Neutrophil (primary cell): Measurements from ENCODE around the gene NTRK3.

ENCODE experiments used
- H3K27ac ChIP-seq: fragments of 200-600 bp; sonication (generic); 2 replicates; pipeline ENCODE4 v1.5.1; 2016; ENCODE audit warnings: mild to moderate bottlenecking, moderate library complexity
- H3K27me3 ChIP-seq: fragments of 200-600 bp; sonication (generic); 2 replicates; pipeline ENCODE4 v1.6.0; 2016; ENCODE audit warnings: mild to moderate bottlenecking
- H3K36me3 ChIP-seq: fragments of 200-600 bp; sonication (generic); 2 replicates; pipeline ENCODE4 v1.5.1; 2017
- H3K4me1 ChIP-seq, 2 experiments: fragments of 200-600 bp in 1 of 2; sonication (generic) in 1 of 2; 1 replicate in 1 of 2; 2 replicates in 1 of 2; pipeline versions ENCODE4 v1.5.1 to v1.6.1; 2013 to 2016; ENCODE audit warnings: low read depth in 1 of 2, low read length in 1 of 2, mild to moderate bottlenecking in 1 of 2, moderate library complexity in 1 of 2; ENCODE audit not compliant: control insufficient read depth in 1 of 2, insufficient read depth in 1 of 2
- H3K4me3 ChIP-seq, 2 experiments: fragments of 200-600 bp in 1 of 2; sonication (generic) in 1 of 2; 1 replicate in 1 of 2; 2 replicates in 1 of 2; pipeline ENCODE4 v1.5.1; 2013 to 2016; ENCODE audit warnings: low read depth in 1 of 2, low read length in 1 of 2, mild to moderate bottlenecking in 1 of 2, moderate library complexity in 1 of 2
- H3K9me3 ChIP-seq: fragments of 200-600 bp; sonication (generic); 2 replicates; pipeline ENCODE4 v1.5.1; 2016
- TF ChIP-seq, protein P1 (sequence below): fragments of 200-600 bp; sonication (generic); IDR thresholded peaks from 2 replicates; pipeline ENCODE4 v1.5.1; 2016; ENCODE audit warnings: antibody characterized with exemption

The NTRK3 gene

DNA sequence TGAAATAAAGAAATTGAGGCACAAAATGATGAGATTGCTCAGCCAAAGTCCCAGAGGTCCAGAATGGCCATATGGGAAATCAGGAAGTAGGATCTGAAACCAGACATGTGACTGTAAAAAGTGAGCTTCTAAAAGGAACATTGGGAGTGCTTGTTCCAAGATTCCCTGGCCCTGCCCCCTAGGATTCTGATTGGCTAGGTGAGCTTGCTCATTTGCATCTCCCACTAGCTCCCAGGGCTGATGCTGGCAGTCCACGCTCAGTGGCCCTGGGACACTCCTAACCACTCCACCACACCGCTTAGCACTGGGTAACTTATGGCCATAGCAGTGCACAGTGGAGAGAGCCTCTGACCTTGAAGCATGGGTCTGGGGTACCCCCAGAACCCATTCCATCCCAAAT is 326.7 kb downstream of the NTRK3 start:
- no peak overlapping the region for H3K27ac ChIP-seq
- TF ChIP-seq, protein P1, sequence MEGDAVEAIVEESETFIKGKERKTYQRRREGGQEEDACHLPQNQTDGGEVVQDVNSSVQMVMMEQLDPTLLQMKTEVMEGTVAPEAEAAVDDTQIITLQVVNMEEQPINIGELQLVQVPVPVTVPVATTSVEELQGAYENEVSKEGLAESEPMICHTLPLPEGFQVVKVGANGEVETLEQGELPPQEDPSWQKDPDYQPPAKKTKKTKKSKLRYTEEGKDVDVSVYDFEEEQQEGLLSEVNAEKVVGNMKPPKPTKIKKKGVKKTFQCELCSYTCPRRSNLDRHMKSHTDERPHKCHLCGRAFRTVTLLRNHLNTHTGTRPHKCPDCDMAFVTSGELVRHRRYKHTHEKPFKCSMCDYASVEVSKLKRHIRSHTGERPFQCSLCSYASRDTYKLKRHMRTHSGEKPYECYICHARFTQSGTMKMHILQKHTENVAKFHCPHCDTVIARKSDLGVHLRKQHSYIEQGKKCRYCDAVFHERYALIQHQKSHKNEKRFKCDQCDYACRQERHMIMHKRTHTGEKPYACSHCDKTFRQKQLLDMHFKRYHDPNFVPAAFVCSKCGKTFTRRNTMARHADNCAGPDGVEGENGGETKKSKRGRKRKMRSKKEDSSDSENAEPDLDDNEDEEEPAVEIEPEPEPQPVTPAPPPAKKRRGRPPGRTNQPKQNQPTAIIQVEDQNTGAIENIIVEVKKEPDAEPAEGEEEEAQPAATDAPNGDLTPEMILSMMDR: no peak

DNA sequence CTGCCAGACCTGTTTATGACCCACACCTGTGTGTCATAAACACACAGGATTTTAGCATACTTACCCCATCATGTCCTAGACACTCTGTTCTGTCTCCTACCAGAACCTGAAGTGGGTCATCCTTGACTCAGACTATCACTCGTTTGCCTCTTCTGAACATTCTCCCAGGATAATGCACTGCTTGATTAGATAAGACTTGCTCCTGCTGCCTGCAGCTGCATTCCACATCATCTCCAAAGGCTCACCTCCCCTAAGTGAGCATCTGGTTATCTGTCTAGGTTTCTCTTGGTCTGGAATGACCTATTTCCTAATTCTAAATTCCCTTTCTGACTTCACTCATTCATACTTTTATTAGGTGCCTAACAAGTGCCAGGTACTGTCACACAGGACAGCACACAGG is 332.1 kb downstream of the NTRK3 start:
- H3K4me1 ChIP-seq: peaks cover 0 to 4% of the 10 kb centered on the region in 2 experiments
- no peak overlapping the region for H3K27ac ChIP-seq
- no peaks in the 10 kb centered on the region for H3K9me3 ChIP-seq
- peaks cover 9% of the 10 kb centered on the region for H3K27me3 ChIP-seq
- H3K4me3 ChIP-seq: no peak overlapping the region
- TF ChIP-seq, protein P1: no peak
- H3K36me3 ChIP-seq: no peaks in the 10 kb centered on the region

More for the DNA sequence above, 326.7 kb downstream of the NTRK3 start:
- Histone ChIP-seq H3K9me3 (no peaks in the 10 kb centered on the region), H3K4me1 (peaks cover 0 to 11% of the 10 kb centered on the region in 2 experiments), H3K27me3 (no peaks in the 10 kb centered on the region), H3K36me3 (no peaks in the 10 kb centered on the region), H3K4me3 (no peak overlapping the region)

DNA sequence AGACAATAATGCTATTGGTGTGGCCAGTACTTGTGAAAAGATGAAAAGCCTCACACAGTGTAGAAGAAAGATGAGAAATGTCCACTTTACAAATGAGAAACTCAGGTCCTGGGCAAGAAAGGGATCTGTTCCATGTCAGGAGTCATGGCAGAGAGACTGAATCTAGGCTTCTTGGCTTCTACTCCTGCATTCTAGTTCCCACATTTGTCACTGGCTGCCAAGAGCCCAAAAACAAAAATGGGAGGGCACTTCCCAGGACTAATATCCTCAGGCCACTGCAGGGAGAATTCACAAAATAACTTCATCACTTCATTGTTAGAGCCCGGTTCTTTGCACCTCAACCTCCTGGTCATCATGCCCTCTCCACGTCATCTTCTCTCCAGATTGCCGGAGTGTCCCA is 337.5 kb downstream of the NTRK3 start:
- TF ChIP-seq, protein P1: no peak
- H3K9me3 ChIP-seq: no peaks in the 10 kb centered on the region
- no peak overlapping the region for H3K4me3 ChIP-seq
- no peak overlapping the region for H3K27ac ChIP-seq
- no peaks in the 10 kb centered on the region for H3K36me3 ChIP-seq
- H3K4me1 ChIP-seq: peaks cover 17 to 26% of the 10 kb centered on the region in 2 experiments
- peaks cover 10% of the 10 kb centered on the region for H3K27me3 ChIP-seq

DNA sequence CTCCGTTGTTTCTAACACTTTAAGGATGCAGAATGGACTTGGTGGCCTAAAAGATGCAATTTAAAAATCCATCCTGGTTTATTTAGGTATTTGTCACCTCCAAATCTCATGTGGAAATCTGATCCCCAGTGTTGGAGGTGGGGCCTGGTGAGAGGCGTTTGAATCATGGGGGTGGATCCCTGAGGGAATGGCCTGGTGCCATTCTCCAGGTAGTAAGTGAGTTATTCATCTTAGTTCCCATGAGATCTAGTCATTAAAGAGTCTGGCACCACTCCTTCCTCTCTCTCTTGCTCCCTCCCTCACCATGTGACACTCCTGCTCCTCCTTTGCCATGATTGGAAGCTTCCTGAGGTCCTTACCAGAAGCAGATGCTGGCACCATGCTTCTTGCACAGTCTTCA is 339.1 kb downstream of the NTRK3 start:
- H3K4me1 ChIP-seq: peaks cover 17 to 26% of the 10 kb centered on the region in 2 experiments
- no peaks in the 10 kb centered on the region for H3K36me3 ChIP-seq
- no peak overlapping the region for H3K4me3 ChIP-seq
- no peaks in the 10 kb centered on the region for H3K9me3 ChIP-seq
- H3K27me3 ChIP-seq: peaks cover 10% of the 10 kb centered on the region
- TF ChIP-seq, protein P1: no peak
- H3K27ac ChIP-seq: no peak overlapping the region

DNA sequence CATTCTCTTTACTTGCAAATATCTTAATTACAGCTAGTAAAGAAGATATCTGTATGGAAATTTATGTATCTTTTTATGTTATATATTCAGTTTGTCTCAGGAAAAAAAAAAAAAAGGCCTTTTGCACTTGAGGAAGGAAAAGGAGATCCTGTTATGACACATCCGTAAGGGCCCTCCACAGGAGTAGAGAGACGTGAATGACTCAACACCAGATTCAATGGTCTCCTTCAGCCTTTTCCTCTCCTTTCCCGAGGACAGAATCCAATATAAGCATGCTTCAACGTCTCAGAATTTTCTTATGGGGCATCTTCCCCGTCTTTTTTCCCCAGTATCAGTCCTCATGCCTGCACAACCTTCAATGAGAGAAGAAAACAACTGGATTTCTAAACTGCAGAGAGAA is 340.3 kb downstream of the NTRK3 start:
- Histone ChIP-seq H3K4me1 (peaks cover 17 to 26% of the 10 kb centered on the region in 2 experiments), H3K36me3 (no peaks in the 10 kb centered on the region), H3K4me3 (no peak overlapping the region), H3K27ac (peak overlapping the region; percentile 63), H3K9me3 (no peaks in the 10 kb centered on the region), H3K27me3 (peaks cover 10% of the 10 kb centered on the region)
- TF ChIP-seq, protein P1: no peak

DNA sequence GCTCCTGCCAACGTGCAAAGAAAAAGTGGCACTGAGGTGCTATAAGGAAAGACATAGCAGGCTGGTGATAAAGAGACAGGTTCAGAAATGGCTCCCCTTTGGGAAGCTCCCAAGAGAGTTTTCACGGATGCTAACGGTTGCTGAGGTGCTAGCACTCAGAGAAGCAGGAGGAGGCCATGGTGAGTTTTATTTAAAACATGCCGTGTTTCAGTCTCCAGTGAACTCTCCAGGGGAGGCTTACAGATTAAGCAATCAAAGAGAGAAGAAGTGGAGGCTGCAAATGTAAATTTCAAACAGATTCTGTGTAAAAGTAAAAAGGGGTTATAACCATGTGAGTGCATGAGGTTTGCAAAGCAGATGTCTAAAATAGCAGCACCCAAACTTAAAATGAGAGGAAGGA is 346.2 kb downstream of the NTRK3 start:
- Histone ChIP-seq H3K4me1 (peaks cover 0 to 7% of the 10 kb centered on the region in 2 experiments), H3K27ac (no peak overlapping the region), H3K36me3 (no peaks in the 10 kb centered on the region), H3K27me3 (no peaks in the 10 kb centered on the region), H3K4me3 (no peak overlapping the region), H3K9me3 (no peaks in the 10 kb centered on the region)
- TF ChIP-seq, protein P1: no peak
